Ascending aorta (tissue), 2 donors: ENCODE measurements around the gene USP1. TPM values are rescaled to one million over a fixed set of nuclear protein-coding genes. Genes with fewer than 3 reads are reported as not detected.

Source experiments
- DNase-seq, 2 donors: peaks; one replicate each; pipeline ENCODE4 v3.0.0-alpha.2; 2019; ENCODE audit warnings: low spot score in 2 of 2
- H3K27ac ChIP-seq, 2 donors: fragments of 200-600 bp; sonication (generic); one replicate each; pipeline ENCODE4 v1.5.1; 2016 to 2017; ENCODE audit warnings: mild to moderate bottlenecking in 1 of 2
- H3K27me3 ChIP-seq: fragments of 200-600 bp; sonication (generic); one replicate; pipeline ENCODE4 v1.5.1; 2017
- H3K36me3 ChIP-seq, 2 donors: fragments of 200-600 bp; sonication (generic); one replicate each; pipeline ENCODE4 v1.5.1; 2016
- H3K4me1 ChIP-seq, 2 donors: fragments of 200-600 bp; sonication (generic); one replicate each; pipeline ENCODE4 v1.5.1; 2016 to 2017; ENCODE audit warnings: mild to moderate bottlenecking in 1 of 2
- H3K4me3 ChIP-seq, 2 donors: fragments of 200-600 bp; sonication (generic); one replicate each; pipeline ENCODE4 v1.5.1; 2016 to 2017; ENCODE audit warnings: mild to moderate bottlenecking in 1 of 2
- H3K9me3 ChIP-seq, 2 donors: fragments of 200-600 bp; sonication (generic); one replicate each; pipeline ENCODE4 v1.5.1; 2016
- intact Hi-C: fragments of 100-400 bp; cut with DNase I; formaldehyde crosslinking; loops from one replicate; pipeline ENCODE4 v1.15.1; 2023
- total RNA-seq: library from RNA; depleted of rRNA; stranded (reverse); fragments of >200 nt; gene quantifications from one replicate; pipeline ENCODE4 v1.1.0, GENCODE V29; 2016
- TF ChIP-seq, protein P1 (sequence below), 3 experiments: fragments of 200-600 bp in 2 of 3; fragments of 450-650 bp in 1 of 3; sonication (generic) in 2 of 3; IDR thresholded peaks; one replicate each; pipeline ENCODE4 v1.5.1; 2016 to 2019; ENCODE audit warnings: antibody characterized with exemption in 3 of 3, mild to moderate bottlenecking in 1 of 3, moderate library complexity in 1 of 3

The USP1 gene
- total RNA-seq, 1 donor from 2014 or later: 19.4 TPM

- Histone ChIP-seq H3K27ac (no peak overlapping the region), H3K36me3 (no peaks in the 10 kb centered on the region), H3K4me1 (no peaks in the 10 kb centered on the region), H3K27me3 (no peaks in the 10 kb centered on the region), H3K9me3 (no peaks in the 10 kb centered on the region), H3K4me3 (no peak overlapping the region)
- TF ChIP-seq, protein P1, sequence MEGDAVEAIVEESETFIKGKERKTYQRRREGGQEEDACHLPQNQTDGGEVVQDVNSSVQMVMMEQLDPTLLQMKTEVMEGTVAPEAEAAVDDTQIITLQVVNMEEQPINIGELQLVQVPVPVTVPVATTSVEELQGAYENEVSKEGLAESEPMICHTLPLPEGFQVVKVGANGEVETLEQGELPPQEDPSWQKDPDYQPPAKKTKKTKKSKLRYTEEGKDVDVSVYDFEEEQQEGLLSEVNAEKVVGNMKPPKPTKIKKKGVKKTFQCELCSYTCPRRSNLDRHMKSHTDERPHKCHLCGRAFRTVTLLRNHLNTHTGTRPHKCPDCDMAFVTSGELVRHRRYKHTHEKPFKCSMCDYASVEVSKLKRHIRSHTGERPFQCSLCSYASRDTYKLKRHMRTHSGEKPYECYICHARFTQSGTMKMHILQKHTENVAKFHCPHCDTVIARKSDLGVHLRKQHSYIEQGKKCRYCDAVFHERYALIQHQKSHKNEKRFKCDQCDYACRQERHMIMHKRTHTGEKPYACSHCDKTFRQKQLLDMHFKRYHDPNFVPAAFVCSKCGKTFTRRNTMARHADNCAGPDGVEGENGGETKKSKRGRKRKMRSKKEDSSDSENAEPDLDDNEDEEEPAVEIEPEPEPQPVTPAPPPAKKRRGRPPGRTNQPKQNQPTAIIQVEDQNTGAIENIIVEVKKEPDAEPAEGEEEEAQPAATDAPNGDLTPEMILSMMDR (IDR thresholded peaks at IDR 0.05): no peak
- intact Hi-C loops: no loop called here
- DNase-seq: no peak
These were observed 8.5 kb upstream of the USP1 start for GRCh38 chr1:62428351-62428750.

GRCh38 chr1:62429581-62429980 is 7.3 kb upstream of the USP1 start:
- TF ChIP-seq, protein P1 (IDR thresholded peaks at IDR 0.05): no peak
- no peak overlapping the region for H3K27ac ChIP-seq
- H3K36me3 ChIP-seq: no peaks in the 10 kb centered on the region
- H3K4me1 ChIP-seq: no peaks in the 10 kb centered on the region
- no peaks in the 10 kb centered on the region for H3K27me3 ChIP-seq
- H3K4me3 ChIP-seq: no peak overlapping the region
- intact Hi-C loops: no loop called here
- H3K9me3 ChIP-seq: no peaks in the 10 kb centered on the region
- no peak for DNase-seq

DNA sequence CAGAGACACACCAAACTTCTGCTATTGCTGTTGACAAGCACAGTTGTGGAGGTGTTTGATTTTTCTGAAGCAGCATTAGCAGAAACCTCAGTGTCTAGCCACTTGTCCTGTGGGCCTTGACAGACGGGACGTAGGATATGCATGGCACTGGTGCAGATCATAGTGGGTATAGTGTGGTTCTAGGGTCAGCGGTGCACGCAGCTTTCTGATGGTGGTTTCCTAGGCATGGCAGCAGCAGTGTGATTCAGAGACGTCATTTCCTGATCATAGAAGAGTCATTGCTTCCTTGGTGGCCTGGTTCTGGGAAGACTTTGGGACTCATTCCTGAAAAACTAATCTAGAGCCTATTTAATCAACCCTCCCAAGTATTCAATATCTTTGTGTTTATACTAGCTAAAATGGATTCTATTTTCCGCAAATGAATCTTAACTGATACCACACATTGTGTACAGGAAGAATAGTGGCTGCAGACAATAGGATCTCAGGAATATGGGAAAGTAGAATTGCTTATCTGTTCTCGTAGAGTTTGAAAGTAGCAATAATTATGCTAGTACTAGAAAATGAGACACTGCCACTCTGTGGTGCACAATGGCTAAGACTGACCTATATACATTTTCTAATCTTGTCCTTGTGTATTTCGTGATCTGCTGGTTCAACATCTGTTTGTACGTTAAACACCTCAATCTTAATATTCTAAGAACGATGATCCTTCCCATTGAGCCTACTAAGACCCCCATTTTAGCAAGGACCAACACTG is 2.8 kb upstream of the USP1 start:
- no peak for DNase-seq
- H3K27me3 ChIP-seq: no peaks in the 10 kb centered on the region
- no peak overlapping the region for H3K27ac ChIP-seq
- intact Hi-C loops: loop anchor here (10.0 kb wide), 1 partner anchor 931 kb away; the partner anchor contains the start of gene ALG6
- H3K9me3 ChIP-seq: no peaks in the 10 kb centered on the region
- H3K4me3 ChIP-seq: no peak overlapping the region
- TF ChIP-seq, protein P1 (IDR thresholded peaks at IDR 0.05): no peak
- no peaks in the 10 kb centered on the region for H3K36me3 ChIP-seq
- peaks cover 0 to 13% of the 10 kb centered on the region in 2 donors for H3K4me1 ChIP-seq

DNA sequence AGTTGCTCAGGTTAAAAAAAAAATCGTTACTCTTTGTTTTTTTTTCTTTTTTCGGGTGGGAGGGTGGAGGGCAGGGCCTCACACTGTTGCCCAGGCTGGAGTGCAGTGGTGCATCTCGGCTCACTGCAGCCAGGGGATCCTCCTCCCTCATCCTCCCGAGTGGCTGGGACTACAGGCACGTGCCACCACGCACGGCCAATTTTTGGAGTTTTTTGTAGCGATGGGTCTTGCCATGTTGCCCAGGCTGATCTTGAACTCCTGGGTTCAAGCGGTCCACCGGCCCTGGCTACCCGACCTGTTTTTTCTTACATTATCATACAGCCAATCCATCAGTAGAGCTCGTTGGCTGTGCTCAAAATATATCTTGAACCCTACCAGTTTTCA is 2.2 kb upstream of the USP1 start:
- Histone ChIP-seq H3K36me3 (no peaks in the 10 kb centered on the region), H3K27me3 (no peaks in the 10 kb centered on the region), H3K9me3 (no peaks in the 10 kb centered on the region), H3K4me3 (no peak overlapping the region), H3K27ac (no peak overlapping the region), H3K4me1 (peaks cover 0 to 18% of the 10 kb centered on the region in 2 donors)
- TF ChIP-seq, protein P1 (IDR thresholded peaks at IDR 0.05): no peak
- intact Hi-C loops: loop anchor here (10.0 kb wide), 1 partner anchor 930 kb away; the partner anchor contains the start of gene ALG6
- DNase-seq: no peak

GRCh38 chr1:62435231-62436038 is 1.4 kb upstream of the USP1 start:
- TF ChIP-seq, protein P1 (IDR thresholded peaks at IDR 0.05): no peak
- Histone ChIP-seq H3K4me3 (peak overlapping the region; percentile 91 to 95), H3K36me3 (no peaks in the 10 kb centered on the region), H3K27me3 (no peaks in the 10 kb centered on the region), H3K27ac (peak overlapping the region; percentile 95 to 97), H3K4me1 (peaks cover 0 to 23% of the 10 kb centered on the region in 2 donors), H3K9me3 (no peaks in the 10 kb centered on the region)
- DNase-seq: no peak
- intact Hi-C loops: loop anchor here (1.0 to 10.0 kb wide), 3 partner anchors 253 to 929 kb away; partner anchors contain the start of genes ALG6, ATG4C and DOCK7
